ENCODE data around the gene UTS2B. TPM values are rescaled to one million over a fixed set of nuclear protein-coding genes. Genes with fewer than 3 reads are reported as not detected.
A peak's percentile ranks its signal among the peaks of the same experiment; 100 is the strongest.
"Not testable (repeated sequence)": the region's sequence is repeated elsewhere in the genome, so short reads cannot be mapped to it uniquely, and the experiment has no call there.

The UTS2B gene
- total RNA-seq, 1 experiment from 2014 or later, result 1.1 TPM

DNA sequence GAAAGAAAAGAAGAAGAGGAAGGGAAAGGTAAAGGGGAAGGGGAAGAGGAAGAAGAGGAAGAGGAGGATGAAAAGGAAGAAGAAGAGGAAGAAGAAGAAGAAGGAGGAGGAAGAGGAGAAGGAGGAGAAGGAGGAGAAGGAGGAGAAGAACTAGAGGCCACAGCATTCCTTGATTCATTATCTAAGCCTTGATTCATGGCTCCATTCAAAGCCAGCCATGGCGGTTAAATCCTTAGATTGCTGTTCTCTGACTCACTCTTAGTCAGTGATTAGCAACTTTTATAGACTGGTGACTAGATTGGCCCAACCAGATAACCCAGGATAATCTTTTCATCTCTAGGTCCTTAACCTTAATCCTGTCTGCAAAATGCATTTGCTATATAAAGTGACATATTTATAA is 83.7 kb downstream of the UTS2B start:
- H3K4me1 ChIP-seq (replicated peaks; ENCODE audit: insufficient read depth), result no peaks in the 10 kb centered on the region
- H2AFZ ChIP-seq, result no peak overlapping the region
- H3K4me2 ChIP-seq, result no peak overlapping the region
- no peak overlapping the region for H3K27ac ChIP-seq
- peak; percentile 46 to 86 for DNase-seq
- H3F3A ChIP-seq (ENCODE audit: insufficient read depth, low read depth), result peaks cover 9% of the 10 kb centered on the region; the same call in 1 of the 2 replicates
- ChIA-PET CTCF (interaction anchor here (0.7 kb wide), 1 partner anchor 316 kb away, joined by 16 read pairs; no protein-coding TSS in a partner anchor), POLR2A (ENCODE audit: unreplicated experiment) (no interaction called here)
- no TSS peak for BruUV-seq (replicated peaks)
- intact Hi-C loops (cut with micrococcal nuclease; ENCODE audit: unreplicated experiment), result loop anchor here (2.0 kb wide), 1 partner anchor 84 kb away; the partner anchor contains the start of gene UTS2B
- no peaks in the 10 kb centered on the region for H4K20me1 ChIP-seq (ENCODE audit: insufficient read depth)
- H3K9me2 ChIP-seq (ENCODE audit: insufficient read depth), result no peaks in the 10 kb centered on the region
- TF ChIP-seq EZH2 (IDR thresholded peaks at IDR 0.05; ENCODE audit: low read depth), result no peak
- TF ChIP-seq, protein P1, sequence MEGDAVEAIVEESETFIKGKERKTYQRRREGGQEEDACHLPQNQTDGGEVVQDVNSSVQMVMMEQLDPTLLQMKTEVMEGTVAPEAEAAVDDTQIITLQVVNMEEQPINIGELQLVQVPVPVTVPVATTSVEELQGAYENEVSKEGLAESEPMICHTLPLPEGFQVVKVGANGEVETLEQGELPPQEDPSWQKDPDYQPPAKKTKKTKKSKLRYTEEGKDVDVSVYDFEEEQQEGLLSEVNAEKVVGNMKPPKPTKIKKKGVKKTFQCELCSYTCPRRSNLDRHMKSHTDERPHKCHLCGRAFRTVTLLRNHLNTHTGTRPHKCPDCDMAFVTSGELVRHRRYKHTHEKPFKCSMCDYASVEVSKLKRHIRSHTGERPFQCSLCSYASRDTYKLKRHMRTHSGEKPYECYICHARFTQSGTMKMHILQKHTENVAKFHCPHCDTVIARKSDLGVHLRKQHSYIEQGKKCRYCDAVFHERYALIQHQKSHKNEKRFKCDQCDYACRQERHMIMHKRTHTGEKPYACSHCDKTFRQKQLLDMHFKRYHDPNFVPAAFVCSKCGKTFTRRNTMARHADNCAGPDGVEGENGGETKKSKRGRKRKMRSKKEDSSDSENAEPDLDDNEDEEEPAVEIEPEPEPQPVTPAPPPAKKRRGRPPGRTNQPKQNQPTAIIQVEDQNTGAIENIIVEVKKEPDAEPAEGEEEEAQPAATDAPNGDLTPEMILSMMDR (conservative IDR thresholded peaks at IDR 0.05), result no peak
- no peaks in the 10 kb centered on the region for H3K27me3 ChIP-seq (ENCODE audit: insufficient read depth, low read depth)
- H3K9me3 ChIP-seq (ENCODE audit: insufficient read depth, low read depth), result peaks cover 9% of the 10 kb centered on the region; the same call in 1 of the 2 replicates
- H3K4me3 ChIP-seq, result no peak overlapping the region
- H3K36me3 ChIP-seq (ENCODE audit: low read depth), result no peaks in the 10 kb centered on the region
- H3K79me2 ChIP-seq (ENCODE audit: low read depth), result no peaks in the 10 kb centered on the region

GRCh38 chr3:191246034-191246433 is 84.3 kb downstream of the UTS2B start:
- H3K79me2 ChIP-seq (ENCODE audit: low read depth); H3K36me3 ChIP-seq (ENCODE audit: low read depth); H3K9me2 ChIP-seq (ENCODE audit: insufficient read depth); H4K20me1 ChIP-seq (ENCODE audit: insufficient read depth); H3K4me2 ChIP-seq; H3K9me3 ChIP-seq (ENCODE audit: insufficient read depth, low read depth); H3K4me3 ChIP-seq; H3K27ac ChIP-seq; H2AFZ ChIP-seq; POLR2A ChIA-PET (ENCODE audit: unreplicated experiment); H3F3A ChIP-seq (ENCODE audit: insufficient read depth, low read depth); DNase-seq; H3K4me1 ChIP-seq (replicated peaks; ENCODE audit: insufficient read depth); BruUV-seq (replicated peaks); H3K27me3 ChIP-seq (ENCODE audit: insufficient read depth, low read depth): not testable (repeated sequence)
- intact Hi-C loops (cut with micrococcal nuclease; ENCODE audit: unreplicated experiment), result loop anchor here (2.0 kb wide), 1 partner anchor 85 kb away; the partner anchor contains the start of gene UTS2B
- CTCF ChIA-PET, result interaction anchor here (0.7 kb wide), 1 partner anchor 317 kb away, joined by 16 read pairs; no protein-coding TSS in a partner anchor

DNA sequence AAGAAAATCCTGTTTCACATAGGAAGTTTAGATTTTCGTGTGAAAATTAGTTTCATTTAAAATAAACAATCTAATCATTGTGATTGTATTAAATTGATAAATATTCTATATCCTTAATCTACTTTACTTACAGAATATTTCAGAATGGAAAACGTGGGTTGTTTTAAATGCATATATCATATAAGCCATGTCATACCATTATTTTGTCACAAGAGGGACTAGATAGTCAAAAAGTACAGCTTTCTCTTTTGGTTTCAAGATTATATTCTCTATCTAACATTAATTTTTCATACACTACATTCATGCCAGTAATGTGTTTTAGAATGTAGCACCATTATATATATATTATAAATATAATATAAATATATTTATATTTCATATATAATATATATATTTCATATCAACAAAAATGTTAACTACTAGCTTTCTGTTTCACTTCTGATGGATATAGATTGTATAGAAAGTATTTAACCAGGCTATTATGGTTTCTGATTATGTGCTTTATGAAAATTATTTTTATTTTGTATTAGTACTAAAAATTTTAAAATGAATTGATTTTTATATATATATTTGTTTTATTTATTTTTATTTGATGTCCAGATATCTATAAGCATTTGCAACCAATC is 86.0 kb downstream of the UTS2B start:
- H3K36me3 ChIP-seq (ENCODE audit: low read depth), result no peaks in the 10 kb centered on the region
- CTCF ChIA-PET, result interaction anchor here (0.5 to 1.5 kb wide), 3 partner anchors 15 to 172 kb away, joined by 3 to 6 read pairs (median 4); partner anchors contain the start of gene CCDC50
- peaks cover 9% of the 10 kb centered on the region for H3K4me1 ChIP-seq (replicated peaks; ENCODE audit: insufficient read depth)
- H3K4me2 ChIP-seq, result no peak overlapping the region
- TF ChIP-seq, protein P1 (conservative IDR thresholded peaks at IDR 0.05), result peak; percentile 73
- no peak for TF ChIP-seq EZH2 (IDR thresholded peaks at IDR 0.05; ENCODE audit: low read depth)
- H2AFZ ChIP-seq, result no peak overlapping the region
- no peak for DNase-seq
- H3K9me3 ChIP-seq (ENCODE audit: insufficient read depth, low read depth), result peaks cover 9% of the 10 kb centered on the region; the same call in 1 of the 2 replicates
- intact Hi-C loops (cut with micrococcal nuclease; ENCODE audit: unreplicated experiment), result no loop called here
- peaks cover 11% of the 10 kb centered on the region; the same call in 1 of the 2 replicates for H3F3A ChIP-seq (ENCODE audit: insufficient read depth, low read depth)
- H3K4me3 ChIP-seq, result no peak overlapping the region
- H3K79me2 ChIP-seq (ENCODE audit: low read depth), result no peaks in the 10 kb centered on the region
- no TSS peak for BruUV-seq (replicated peaks)
- no peaks in the 10 kb centered on the region for H3K9me2 ChIP-seq (ENCODE audit: insufficient read depth)
- H3K27me3 ChIP-seq (ENCODE audit: insufficient read depth, low read depth), result no peaks in the 10 kb centered on the region
- no peaks in the 10 kb centered on the region for H4K20me1 ChIP-seq (ENCODE audit: insufficient read depth)
- H3K27ac ChIP-seq, result no peak overlapping the region
- POLR2A ChIA-PET (ENCODE audit: unreplicated experiment), result no interaction called here

Data from PC-9 (cell line).